Testis (tissue), 3 donors: ENCODE data around the gene ALPG. TPM values are rescaled to one million over a fixed set of nuclear protein-coding genes. Genes with fewer than 3 reads are reported as not detected.
"Not testable (repeated sequence)": the region's sequence is repeated elsewhere in the genome, so short reads cannot be mapped to it uniquely, and the experiment has no call there.

Experiments used
- DNase-seq: peaks from one replicate; pipeline ENCODE4 v3.0.0-alpha.2; 2019
- H3K27ac ChIP-seq, 2 donors: fragments of 200-600 bp; sonication (generic); one replicate each; pipeline ENCODE4 v1.5.1; 2019
- H3K27me3 ChIP-seq: fragments of 200-600 bp; sonication (generic); one replicate; pipeline ENCODE4 v1.5.1; 2019
- H3K36me3 ChIP-seq: fragments of 200-600 bp; sonication (generic); one replicate; pipeline ENCODE4 v1.5.1; 2017; ENCODE audit warnings: low read depth; ENCODE audit errors: missing control alignments
- H3K4me1 ChIP-seq: fragments of 200-600 bp; sonication (generic); one replicate; pipeline ENCODE4 v1.5.1; 2019
- H3K4me3 ChIP-seq, 2 donors: fragments of 200-600 bp; sonication (generic); one replicate each; pipeline ENCODE4 v1.5.1; 2017 to 2019
- H3K9me3 ChIP-seq: fragments of 200-600 bp; sonication (generic); one replicate; pipeline ENCODE4 v1.5.1; 2017
- POLR2A ChIP-seq: fragments of 450-650 bp; IDR thresholded peaks from one replicate; pipeline ENCODE4 v1.6.1; 2017; ENCODE audit warnings: antibody characterized with exemption, mild to moderate bottlenecking, moderate library complexity
- WGBS, 2 donors: methylation state at CpG; one replicate each; pipeline ENCODE4 v1.1.5; 2018; 5-methylcytosine and 5-hydroxymethylcytosine counted together
- intact Hi-C: fragments of 100-400 bp; cut with DNase I; formaldehyde crosslinking; loops from one replicate; pipeline ENCODE4 v1.15.1; 2023; ENCODE audit warnings: low total_unique reads
- polyA plus RNA-seq: library from polyadenylated mRNA; stranded (reverse); fragments of 350-450 nt; fragmentation: Illumina TruSeq; extraction: RNeasy Lipid Tissue Mini Kit (QIAGEN cat#74804); gene quantifications from one replicate; pipeline ENCODE4 v1.2.3, GENCODE V29; 2014; ENCODE audit warnings: low read depth, low replicate concordance; ENCODE audit not compliant: insufficient read depth
- total RNA-seq, 2 donors: library from RNA; depleted of rRNA; stranded (reverse); fragments of >200 nt; gene quantifications; one replicate each; pipeline ENCODE4 v1.2.3, GENCODE V29; 2016
- TF ChIP-seq, protein P1 (sequence below), 3 experiments: fragments of 450-650 bp in 2 of 3; fragments of 200-600 bp in 1 of 3; sonication (generic) in 1 of 3; IDR thresholded peaks; one replicate each; pipeline ENCODE4 v1.5.1; 2016 to 2019; ENCODE audit warnings: antibody characterized with exemption in 3 of 3, mild to moderate bottlenecking in 2 of 3, moderate library complexity in 1 of 3

ALPG gene
- total and polyA plus RNA-seq, 3 donors from 2014 or later, result 0.44 to 1.0 (median 0.93) TPM

DNA sequence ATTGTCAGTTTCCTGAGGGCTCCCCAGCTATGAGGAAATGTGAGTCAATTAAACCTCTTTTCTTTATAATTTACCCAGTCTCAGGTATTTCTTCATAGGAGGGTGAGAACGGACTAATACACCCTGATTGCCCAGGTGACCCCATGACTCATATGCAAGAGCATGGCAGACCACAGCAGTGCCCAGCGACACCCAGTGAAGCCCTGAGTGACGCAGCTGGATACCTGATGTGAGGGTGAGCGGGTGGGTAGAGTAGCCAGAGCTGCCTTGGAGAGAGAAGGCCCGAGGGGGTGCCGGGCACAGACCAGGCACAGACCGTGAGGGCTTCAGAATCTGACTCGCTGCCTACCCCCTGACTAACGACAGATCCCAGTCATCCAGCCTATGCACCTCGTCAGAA, 15.4 kb downstream of the ALPG start:
- TF ChIP-seq, protein P1, sequence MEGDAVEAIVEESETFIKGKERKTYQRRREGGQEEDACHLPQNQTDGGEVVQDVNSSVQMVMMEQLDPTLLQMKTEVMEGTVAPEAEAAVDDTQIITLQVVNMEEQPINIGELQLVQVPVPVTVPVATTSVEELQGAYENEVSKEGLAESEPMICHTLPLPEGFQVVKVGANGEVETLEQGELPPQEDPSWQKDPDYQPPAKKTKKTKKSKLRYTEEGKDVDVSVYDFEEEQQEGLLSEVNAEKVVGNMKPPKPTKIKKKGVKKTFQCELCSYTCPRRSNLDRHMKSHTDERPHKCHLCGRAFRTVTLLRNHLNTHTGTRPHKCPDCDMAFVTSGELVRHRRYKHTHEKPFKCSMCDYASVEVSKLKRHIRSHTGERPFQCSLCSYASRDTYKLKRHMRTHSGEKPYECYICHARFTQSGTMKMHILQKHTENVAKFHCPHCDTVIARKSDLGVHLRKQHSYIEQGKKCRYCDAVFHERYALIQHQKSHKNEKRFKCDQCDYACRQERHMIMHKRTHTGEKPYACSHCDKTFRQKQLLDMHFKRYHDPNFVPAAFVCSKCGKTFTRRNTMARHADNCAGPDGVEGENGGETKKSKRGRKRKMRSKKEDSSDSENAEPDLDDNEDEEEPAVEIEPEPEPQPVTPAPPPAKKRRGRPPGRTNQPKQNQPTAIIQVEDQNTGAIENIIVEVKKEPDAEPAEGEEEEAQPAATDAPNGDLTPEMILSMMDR (IDR thresholded peaks at IDR 0.05), result no peak
- no peak for TF ChIP-seq POLR2A
- no peak for DNase-seq
- intact Hi-C loops, result no loop called here
- Histone ChIP-seq H3K4me3 (no peak overlapping the region), H3K9me3 (no peaks in the 10 kb centered on the region), H3K4me1 (peaks cover 8% of the 10 kb centered on the region), H3K27ac (no peak overlapping the region), H3K36me3 (no peaks in the 10 kb centered on the region), H3K27me3 (no peaks in the 10 kb centered on the region)
- 81 to 83% methylated on average over 7 to 10 of the region's 10 CpGs for WGBS, 2 donors

DNA sequence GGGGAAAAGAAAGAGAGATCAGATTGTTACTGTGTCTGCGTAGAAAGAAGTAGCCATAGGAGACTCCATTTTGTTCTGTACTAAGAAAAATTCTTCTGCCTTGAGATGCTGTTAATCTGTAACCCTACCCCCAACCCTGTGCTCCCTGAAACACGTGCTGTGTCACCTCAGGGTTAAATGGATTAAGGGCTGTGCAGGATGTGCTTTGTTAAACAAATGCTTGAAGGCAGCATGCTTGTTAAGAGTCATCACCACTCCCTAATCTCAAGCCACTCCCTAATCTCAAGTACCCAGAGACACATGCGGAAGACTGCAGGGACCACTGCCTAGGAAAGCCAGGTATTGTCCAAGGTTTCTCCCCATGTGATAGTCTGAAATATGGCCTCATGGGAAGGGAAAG, 16.4 kb downstream of the ALPG start:
- H3K27ac ChIP-seq, H3K4me3 ChIP-seq, intact Hi-C loops, H3K36me3 ChIP-seq, DNase-seq, H3K27me3 ChIP-seq, H3K9me3 ChIP-seq, H3K4me1 ChIP-seq: not testable (repeated sequence)
- WGBS, 2 donors, result 53 to 63% methylated on average over 3 of the region's 3 CpGs

DNA sequence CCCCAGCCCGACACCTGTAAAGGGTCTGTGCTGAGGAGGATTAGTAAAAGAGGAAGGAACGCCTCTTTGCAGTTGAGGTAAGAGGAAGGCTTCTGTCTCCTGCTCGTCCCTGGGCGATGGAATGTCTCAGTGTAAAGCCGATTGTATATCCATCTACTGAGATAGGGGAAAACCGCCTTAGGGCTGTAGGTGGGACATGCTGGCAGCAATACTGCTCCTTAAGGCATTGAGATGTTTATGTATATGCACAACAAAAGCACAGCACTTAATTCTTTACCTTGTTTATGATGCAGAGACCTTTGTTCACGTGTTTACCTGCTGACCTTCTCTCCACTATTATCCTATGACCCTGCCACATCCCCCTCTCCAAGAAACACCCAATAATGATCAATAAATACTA, 16.8 kb downstream of the ALPG start:
- H3K4me3 ChIP-seq, H3K4me1 ChIP-seq, DNase-seq, H3K27ac ChIP-seq, intact Hi-C loops, H3K27me3 ChIP-seq, H3K36me3 ChIP-seq, H3K9me3 ChIP-seq: not testable (repeated sequence)
- 46 to 50% methylated on average over 7 of the region's 7 CpGs for WGBS, 2 donors

DNA sequence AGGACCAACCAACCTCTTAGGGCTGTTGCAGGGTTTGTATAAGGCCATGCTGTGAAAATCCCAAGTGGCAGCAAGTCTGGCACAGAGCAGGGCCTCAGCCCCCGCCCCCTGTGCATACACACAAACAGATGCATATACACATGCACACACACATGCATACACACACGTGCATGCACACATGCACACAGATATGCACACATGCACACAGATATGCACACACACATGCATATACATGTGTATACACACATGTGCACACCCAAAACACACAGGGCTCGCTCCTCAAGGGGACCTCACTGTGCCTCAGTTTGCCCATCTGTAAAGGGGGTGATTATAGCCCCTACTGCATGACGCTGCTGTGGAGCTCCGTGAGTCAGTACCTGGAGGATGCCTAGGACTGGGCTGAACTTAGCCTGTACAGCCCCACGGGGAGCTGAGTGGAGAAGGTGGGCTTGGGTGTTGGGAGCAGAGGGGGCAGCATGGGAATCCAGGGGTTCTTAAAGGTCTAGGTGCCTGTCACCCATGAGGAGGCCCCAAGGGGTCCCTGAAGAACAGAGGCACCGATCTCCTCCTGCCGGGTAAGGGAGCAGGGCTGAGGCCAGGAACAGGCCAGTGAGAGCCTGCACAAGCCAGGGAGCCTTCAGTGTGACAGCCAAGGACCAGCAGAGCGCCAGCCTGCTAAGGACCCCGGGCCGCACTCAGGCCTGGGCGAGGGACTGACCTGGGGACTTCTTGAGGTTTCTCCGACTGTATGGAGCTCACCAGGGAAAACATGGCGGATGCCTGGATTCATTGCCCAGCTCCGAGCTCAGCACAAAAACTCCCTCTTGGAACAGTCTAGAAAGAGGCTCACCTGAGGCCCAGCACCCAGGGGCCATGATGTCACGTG, 25.3 kb downstream of the ALPG start:
- Histone ChIP-seq H3K36me3 (no peaks in the 10 kb centered on the region), H3K27me3 (no peaks in the 10 kb centered on the region), H3K9me3 (no peaks in the 10 kb centered on the region), H3K27ac (no peak overlapping the region), H3K4me1 (no peaks in the 10 kb centered on the region), H3K4me3 (no peak overlapping the region)
- no peak for DNase-seq
- WGBS, 2 donors, result 87 to 90% methylated on average over 16 of the region's 16 CpGs
- intact Hi-C loops, result no loop called here
- TF ChIP-seq POLR2A, result no peak
- TF ChIP-seq, protein P1 (IDR thresholded peaks at IDR 0.05), result no peak

DNA sequence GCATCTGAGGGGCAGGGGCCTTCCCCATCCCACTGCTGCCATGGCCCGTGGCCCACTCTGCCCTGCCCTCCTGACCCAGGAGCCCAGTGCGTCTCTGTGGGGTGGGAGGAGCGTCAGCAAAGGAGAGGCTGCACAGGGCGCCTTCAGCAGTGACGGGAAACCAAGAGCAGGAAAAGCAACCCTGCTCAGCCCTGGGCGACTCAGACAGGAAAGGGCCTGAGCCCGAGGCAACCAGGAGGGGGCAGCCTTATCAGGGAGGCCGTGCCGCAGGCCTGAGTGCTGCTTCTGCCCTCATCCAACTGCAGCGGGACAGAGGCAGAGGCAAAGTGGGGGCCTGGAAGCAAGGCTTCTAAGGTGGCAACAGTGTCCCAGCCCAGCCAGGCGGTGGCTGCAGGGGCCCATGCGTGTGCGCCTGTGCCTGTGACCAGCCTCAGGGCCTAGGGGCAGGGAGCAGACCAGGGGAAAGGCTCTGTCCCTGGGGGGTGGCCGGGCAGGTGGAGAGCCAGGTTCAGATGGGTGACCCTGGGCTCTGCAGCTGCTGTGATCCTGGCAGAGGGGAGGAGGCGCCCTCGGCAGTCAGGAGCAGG, 26.0 kb downstream of the ALPG start:
- intact Hi-C loops, result no loop called here
- Histone ChIP-seq H3K4me3 (no peak overlapping the region), H3K36me3 (no peaks in the 10 kb centered on the region), H3K4me1 (no peaks in the 10 kb centered on the region), H3K9me3 (no peaks in the 10 kb centered on the region), H3K27ac (no peak overlapping the region), H3K27me3 (no peaks in the 10 kb centered on the region)
- TF ChIP-seq POLR2A, result no peak
- TF ChIP-seq, protein P1 (IDR thresholded peaks at IDR 0.05), result no peak
- WGBS, 2 donors, result 70 to 82% methylated on average over 6 to 16 of the region's 16 CpGs
- no peak for DNase-seq

DNA sequence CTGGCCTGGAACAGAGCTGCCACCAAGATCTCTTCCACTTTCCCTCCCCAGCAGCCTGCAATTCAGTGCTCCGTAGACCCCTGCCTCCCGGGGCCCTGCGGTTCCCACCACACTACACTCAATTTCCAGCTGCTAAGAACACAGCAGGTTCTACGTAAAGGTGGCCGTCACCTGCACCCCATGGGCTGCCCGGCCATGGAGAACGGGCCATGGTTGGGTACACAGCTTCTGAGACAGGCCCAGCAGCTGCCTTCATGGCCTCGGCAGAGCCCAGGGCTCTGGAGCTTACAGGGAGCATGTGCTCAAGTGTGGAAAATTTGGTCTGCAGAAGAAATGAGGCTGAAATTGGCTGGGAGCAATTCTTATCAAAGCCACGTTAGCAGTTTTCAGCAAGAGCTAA, 27.0 kb downstream of the ALPG start:
- intact Hi-C loops, H3K27ac ChIP-seq, H3K4me1 ChIP-seq, H3K36me3 ChIP-seq, H3K4me3 ChIP-seq, H3K27me3 ChIP-seq, DNase-seq, H3K9me3 ChIP-seq: not testable (repeated sequence)
- WGBS, 2 donors, result 86 to 92% methylated on average over 2 to 5 of the region's 9 CpGs
